ENCODE data around the gene PRR23A.
A peak's percentile ranks its signal among the peaks of the same experiment; 100 is the strongest.
"Not testable (repeated sequence)": the region's sequence is repeated elsewhere in the genome, so short reads cannot be mapped to it uniquely, and the experiment has no call there.

Gene PRR23A

DNA sequence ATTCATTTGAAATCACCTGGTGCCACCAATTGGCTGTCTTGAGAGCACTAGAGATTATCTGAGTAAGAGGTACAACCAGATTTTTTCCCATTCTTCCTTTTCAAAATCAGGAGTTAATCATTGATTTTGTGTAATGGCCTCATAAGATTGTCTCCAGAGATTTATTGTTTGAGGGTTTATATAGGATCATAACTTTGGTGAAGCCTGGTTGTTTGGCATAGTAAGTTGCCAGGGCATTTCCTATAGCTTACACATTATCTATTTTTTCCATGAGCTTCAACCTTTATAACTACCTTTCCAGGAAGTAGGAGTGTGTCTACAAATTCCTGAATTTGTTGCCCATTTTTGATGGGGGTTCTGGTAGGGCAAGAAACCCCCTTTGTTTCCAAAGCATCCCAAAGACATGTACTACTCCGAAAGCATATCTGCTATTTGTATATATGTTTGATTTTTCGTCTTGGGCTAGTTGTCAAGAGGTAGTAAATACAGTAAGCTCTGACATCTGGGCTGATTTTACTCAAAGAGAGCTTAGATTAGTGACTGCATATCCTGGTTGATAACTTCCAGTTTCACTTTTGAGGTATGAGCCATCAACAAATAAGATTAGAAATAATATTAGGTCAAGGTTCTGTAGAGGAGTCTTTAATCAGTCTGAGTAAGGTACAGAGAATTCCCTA, 26.4 kb upstream of the PRR23A start:
- TF ChIP-seq, protein P1, sequence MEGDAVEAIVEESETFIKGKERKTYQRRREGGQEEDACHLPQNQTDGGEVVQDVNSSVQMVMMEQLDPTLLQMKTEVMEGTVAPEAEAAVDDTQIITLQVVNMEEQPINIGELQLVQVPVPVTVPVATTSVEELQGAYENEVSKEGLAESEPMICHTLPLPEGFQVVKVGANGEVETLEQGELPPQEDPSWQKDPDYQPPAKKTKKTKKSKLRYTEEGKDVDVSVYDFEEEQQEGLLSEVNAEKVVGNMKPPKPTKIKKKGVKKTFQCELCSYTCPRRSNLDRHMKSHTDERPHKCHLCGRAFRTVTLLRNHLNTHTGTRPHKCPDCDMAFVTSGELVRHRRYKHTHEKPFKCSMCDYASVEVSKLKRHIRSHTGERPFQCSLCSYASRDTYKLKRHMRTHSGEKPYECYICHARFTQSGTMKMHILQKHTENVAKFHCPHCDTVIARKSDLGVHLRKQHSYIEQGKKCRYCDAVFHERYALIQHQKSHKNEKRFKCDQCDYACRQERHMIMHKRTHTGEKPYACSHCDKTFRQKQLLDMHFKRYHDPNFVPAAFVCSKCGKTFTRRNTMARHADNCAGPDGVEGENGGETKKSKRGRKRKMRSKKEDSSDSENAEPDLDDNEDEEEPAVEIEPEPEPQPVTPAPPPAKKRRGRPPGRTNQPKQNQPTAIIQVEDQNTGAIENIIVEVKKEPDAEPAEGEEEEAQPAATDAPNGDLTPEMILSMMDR (IDR thresholded peaks at IDR 0.05; ENCODE audit: control insufficient read depth, insufficient read depth, low read depth, low read length, missing control alignments), result no peak
- no peak overlapping the region for H3K4me3 ChIP-seq (ENCODE audit: control insufficient read depth, low read depth, low read length)
- DNase-seq (ENCODE audit: low read depth), result no peak

DNA sequence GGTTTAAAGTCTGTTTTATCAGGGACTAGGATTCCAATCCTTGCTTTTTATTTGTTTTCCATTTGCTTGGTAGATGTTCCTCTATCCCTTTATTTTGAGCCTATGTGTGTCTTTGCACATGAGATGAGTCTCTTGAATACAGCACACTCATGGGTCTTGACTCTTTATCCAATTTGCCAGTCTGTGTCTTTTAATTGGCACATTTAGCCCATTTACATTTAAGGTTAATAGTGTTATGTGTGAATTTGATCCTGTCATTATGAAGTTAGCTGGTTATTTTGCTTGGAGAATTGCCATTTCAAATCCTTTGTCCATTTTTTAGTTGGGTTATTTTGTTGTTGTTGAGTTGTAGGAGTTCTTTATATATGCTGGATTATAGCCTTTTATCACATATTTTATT, 24.5 kb upstream of the PRR23A start:
- not testable (repeated sequence) for DNase-seq (ENCODE audit: low read depth); H3K4me3 ChIP-seq (ENCODE audit: control insufficient read depth, low read depth, low read length)

DNA sequence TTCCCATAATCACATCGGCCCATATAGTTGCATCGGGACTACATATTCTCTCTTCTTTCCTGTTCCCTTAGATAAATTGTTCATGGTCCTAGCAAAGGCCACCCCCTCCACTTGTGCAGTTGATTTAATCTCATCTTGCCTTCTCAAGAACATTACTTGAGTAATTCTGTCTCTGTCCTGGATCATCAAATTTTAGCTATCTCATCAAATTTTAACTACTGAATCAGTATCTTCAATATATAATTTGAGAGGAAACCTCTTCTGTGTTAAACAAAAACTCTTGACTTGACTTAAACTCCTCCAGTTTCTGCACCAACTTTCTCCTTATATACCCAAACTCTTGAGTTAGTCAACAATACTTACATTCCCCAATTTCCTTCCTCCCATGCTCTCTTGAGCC, 18.9 kb upstream of the PRR23A start:
- DNase-seq (ENCODE audit: low read depth), result no peak
- TF ChIP-seq, protein P1 (IDR thresholded peaks at IDR 0.05; ENCODE audit: control insufficient read depth, insufficient read depth, low read depth, low read length, missing control alignments), result no peak
- H3K4me3 ChIP-seq (ENCODE audit: control insufficient read depth, low read depth, low read length), result no peak overlapping the region

DNA sequence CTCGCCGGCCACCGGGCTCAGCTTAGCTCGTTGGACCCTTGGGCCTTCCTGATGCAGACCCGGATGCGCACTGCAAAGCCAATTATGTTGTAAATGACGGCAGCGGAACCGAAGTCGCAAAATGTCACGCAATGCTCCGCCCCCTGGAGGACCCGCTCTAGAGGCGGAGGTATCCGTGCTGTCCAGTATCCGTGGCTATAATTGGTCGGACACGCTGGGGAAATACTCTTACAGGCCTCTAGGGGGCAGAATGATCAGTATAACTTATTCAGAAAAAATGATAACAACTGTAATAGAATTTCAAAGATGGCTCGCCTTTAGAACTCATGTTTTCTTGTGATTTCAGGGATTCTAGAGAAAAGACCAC, 14.8 kb upstream of the PRR23A start, which contains the start of gene PRR23B:
Gene PRR23B, minus strand, starts transcription at position 59 of the 367 bp plus-strand sequence. CDS start 265 bp downstream, outside the sequence.
- no peak within 1 kb of the TSS for H3K4me3 ChIP-seq (ENCODE audit: control insufficient read depth, low read depth, low read length)
- TF ChIP-seq, protein P1 (IDR thresholded peaks at IDR 0.05; ENCODE audit: control insufficient read depth, insufficient read depth, low read depth, low read length, missing control alignments), result peak; percentile 15
- DNase-seq (ENCODE audit: low read depth), result no peak

DNA sequence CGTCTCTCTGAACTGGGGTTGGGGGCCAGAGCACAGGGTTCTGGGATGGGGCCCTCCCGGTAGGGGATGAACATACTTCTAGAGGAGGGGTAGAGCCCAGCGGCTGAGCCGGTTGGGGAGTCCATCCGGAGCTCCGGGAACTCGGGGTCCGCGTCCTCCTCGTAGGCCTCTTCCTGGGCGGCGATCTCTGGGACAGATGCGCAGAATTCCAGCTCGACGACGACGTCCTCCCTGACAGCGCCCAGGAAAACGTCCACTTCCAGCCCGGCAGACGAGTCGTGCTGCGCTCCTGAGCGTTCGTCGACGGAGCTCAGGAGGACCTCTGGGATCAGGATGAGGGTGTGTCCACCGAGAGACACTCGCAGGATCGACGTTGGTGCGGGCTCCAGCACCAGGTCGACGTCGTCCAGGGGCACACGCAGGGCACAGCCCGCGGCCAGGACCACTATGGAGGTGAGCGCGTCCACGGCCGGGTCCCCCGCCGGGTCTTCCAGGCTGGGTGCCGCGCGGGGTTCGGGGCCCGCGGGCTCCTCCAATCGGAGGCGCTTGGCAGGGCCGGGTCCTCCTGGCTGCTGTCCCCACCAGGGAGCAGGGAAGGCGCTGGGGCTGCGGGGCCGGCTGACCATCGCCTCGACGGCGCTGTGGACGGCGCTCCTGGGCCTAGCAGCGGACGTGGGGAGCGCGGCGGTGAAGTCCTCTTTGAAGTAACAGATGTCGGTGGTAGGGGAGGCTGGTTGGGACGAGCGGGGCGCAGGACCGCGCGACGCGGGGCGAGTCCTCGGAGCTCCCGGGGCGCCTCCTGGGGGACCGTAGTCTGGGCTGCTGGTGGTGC, 14.2 kb upstream of the PRR23A start:
- DNase-seq (ENCODE audit: low read depth), result no peak

DNA sequence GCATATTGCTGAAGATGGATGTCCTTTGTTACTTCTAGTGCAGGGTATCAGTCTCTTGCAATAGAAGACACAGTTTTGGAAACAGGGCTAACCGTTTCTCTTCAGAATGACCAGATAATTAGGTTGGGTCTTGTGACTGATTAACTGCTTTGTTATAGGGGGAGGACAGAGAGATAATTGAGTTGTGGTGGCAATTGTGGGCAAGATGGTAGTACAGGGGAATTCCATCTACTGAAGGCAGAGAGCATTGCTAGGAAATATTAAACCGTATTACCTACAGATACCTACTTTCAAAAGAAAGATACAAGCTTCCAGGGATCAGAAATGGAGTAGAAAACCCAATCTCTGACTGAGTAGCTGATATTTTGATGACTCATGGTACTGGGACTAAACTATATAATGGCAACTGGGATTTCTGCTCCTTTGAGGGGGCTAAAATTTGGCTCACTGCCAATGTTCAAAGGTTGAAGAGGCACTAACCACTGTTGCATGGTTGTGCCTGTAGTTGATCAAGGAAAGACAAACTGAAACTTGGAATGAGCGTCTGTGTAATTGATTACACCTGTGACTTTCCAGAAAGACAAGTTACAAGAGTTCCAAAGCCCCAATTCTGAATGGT, 10.5 kb upstream of the PRR23A start:
- DNase-seq (ENCODE audit: low read depth), result no peak
- no peak overlapping the region for H3K4me3 ChIP-seq (ENCODE audit: control insufficient read depth, low read depth, low read length)
- TF ChIP-seq, protein P1 (IDR thresholded peaks at IDR 0.05; ENCODE audit: control insufficient read depth, insufficient read depth, low read depth, low read length, missing control alignments), result no peak

More for the DNA sequence above, 14.2 kb upstream of the PRR23A start:
- TF ChIP-seq, protein P1 (IDR thresholded peaks at IDR 0.05; ENCODE audit: control insufficient read depth, insufficient read depth, low read depth, low read length, missing control alignments), result no peak
- H3K4me3 ChIP-seq (ENCODE audit: control insufficient read depth, low read depth, low read length), result no peak overlapping the region
